H9 (cell line): ENCODE data around the gene ABCG4. TPM values are rescaled to one million over a fixed set of nuclear protein-coding genes. Genes with fewer than 3 reads are reported as not detected.

ENCODE experiments used
- DNase-seq: peaks from one replicate; pipeline ENCODE4 v3.0.0-alpha.2; 2017
- H2AFZ ChIP-seq: one replicate; pipeline ENCODE4 v1.6.1; 2013; ENCODE audit warnings: mild to moderate bottlenecking, low read length, control low read depth, moderate library complexity
- H2AK5ac ChIP-seq: 2 replicates; pipeline ENCODE4 v1.6.1; 2013; ENCODE audit warnings: low read length, control low read depth, mixed read lengths; ENCODE audit not compliant: insufficient read length
- H2BK120ac ChIP-seq: one replicate; pipeline ENCODE4 v1.6.1; 2013; ENCODE audit warnings: low read depth, mild to moderate bottlenecking, low read length, control low read depth, inconsistent platforms; ENCODE audit not compliant: poor library complexity, severe bottlenecking
- H2BK12ac ChIP-seq: 2 replicates; pipeline ENCODE4 v1.6.1; 2013; ENCODE audit warnings: low read length, control low read depth, mixed read lengths, low read depth; ENCODE audit not compliant: insufficient read length
- H2BK15ac ChIP-seq: 2 replicates; pipeline ENCODE4 v1.6.1; 2013; ENCODE audit warnings: low read depth, low read length, control low read depth
- H2BK20ac ChIP-seq: one replicate; pipeline ENCODE4 v1.6.1; 2013; ENCODE audit warnings: low read depth, mild to moderate bottlenecking, low read length, control low read depth, inconsistent platforms; ENCODE audit not compliant: poor library complexity, severe bottlenecking
- H2BK5ac ChIP-seq: 2 replicates; pipeline ENCODE4 v1.6.1; 2013; ENCODE audit warnings: low read length, control low read depth, mixed read lengths; ENCODE audit not compliant: insufficient read length
- H3K14ac ChIP-seq: 2 replicates; pipeline ENCODE4 v1.6.1; 2013; ENCODE audit warnings: low read length, control low read depth; ENCODE audit not compliant: insufficient read depth
- H3K18ac ChIP-seq: 2 replicates; pipeline ENCODE4 v1.6.1; 2013; ENCODE audit warnings: low read depth, mild to moderate bottlenecking, mixed read lengths, low read length, control low read depth; ENCODE audit not compliant: insufficient read length
- H3K23ac ChIP-seq: 2 replicates; pipeline ENCODE4 v1.6.1; 2013; ENCODE audit warnings: low read length, control low read depth, mixed read lengths, low read depth; ENCODE audit not compliant: insufficient read length
- H3K23me2 ChIP-seq: 2 replicates; pipeline ENCODE4 v1.6.1; 2013; ENCODE audit warnings: low read depth, mild to moderate bottlenecking, mixed read lengths, low read length, control low read depth; ENCODE audit not compliant: insufficient read length, poor library complexity, severe bottlenecking
- H3K27ac ChIP-seq: 2 replicates; pipeline ENCODE4 v1.5.1; 2013; ENCODE audit warnings: low read length, control low read depth, mixed read lengths, low read depth; ENCODE audit not compliant: insufficient read length
- H3K27me3 ChIP-seq: 2 replicates; pipeline ENCODE4 v1.6.1; 2013; ENCODE audit warnings: low read length, control low read depth, inconsistent platforms; ENCODE audit not compliant: insufficient read depth
- H3K4ac ChIP-seq: 2 replicates; pipeline ENCODE4 v1.6.1; 2013; ENCODE audit warnings: low read depth, mild to moderate bottlenecking, control low read depth, inconsistent platforms, low read length, moderate library complexity
- H3K4me1 ChIP-seq: 2 replicates; pipeline ENCODE4 v1.6.1; 2013; ENCODE audit warnings: low read length, control low read depth, inconsistent platforms; ENCODE audit not compliant: insufficient read depth
- H3K4me2 ChIP-seq: 2 replicates; pipeline ENCODE4 v1.6.1; 2013; ENCODE audit warnings: low read length, control low read depth, mixed read lengths; ENCODE audit not compliant: insufficient read length, insufficient read depth
- H3K56ac ChIP-seq: 2 replicates; pipeline ENCODE4 v1.6.1; 2013; ENCODE audit warnings: low read depth, mild to moderate bottlenecking, mixed read lengths, low read length, control low read depth; ENCODE audit not compliant: insufficient read length
- H3K79me1 ChIP-seq: 2 replicates; pipeline ENCODE4 v1.6.1; 2013; ENCODE audit warnings: low read depth, mild to moderate bottlenecking, moderate library complexity, low read length, control low read depth, inconsistent platforms; ENCODE audit not compliant: insufficient read depth, poor library complexity, severe bottlenecking
- H3K79me2 ChIP-seq: 2 replicates; pipeline ENCODE4 v1.6.1; 2013; ENCODE audit warnings: low read length, control low read depth, inconsistent platforms; ENCODE audit not compliant: insufficient read depth
- H3K9ac ChIP-seq: 2 replicates; pipeline ENCODE4 v1.6.1; 2013; ENCODE audit warnings: low read length, control low read depth, mixed read lengths; ENCODE audit not compliant: insufficient read length; ENCODE audit errors: extremely low read depth
- H3K9me3 ChIP-seq: one replicate; pipeline ENCODE4 v1.6.1; 2013; ENCODE audit warnings: low read depth, low read length, inconsistent platforms; ENCODE audit not compliant: control insufficient read depth
- H3T11ph ChIP-seq: one replicate; pipeline ENCODE4 v1.6.1; 2013; ENCODE audit warnings: mild to moderate bottlenecking, low read length, control low read depth, inconsistent platforms
- H4K20me1 ChIP-seq: one replicate; pipeline ENCODE4 v1.6.1; 2013; ENCODE audit not compliant: control insufficient read depth, insufficient read length, insufficient read depth
- H4K5ac ChIP-seq: 2 replicates; pipeline ENCODE4 v1.6.1; 2013; ENCODE audit warnings: low read depth, mild to moderate bottlenecking, mixed read lengths, low read length, control low read depth; ENCODE audit not compliant: insufficient read length
- H4K8ac ChIP-seq: replicated peaks from 2 replicates; pipeline ENCODE4 v1.6.1; 2013; ENCODE audit warnings: low read length, control low read depth, mixed read lengths, low read depth; ENCODE audit not compliant: insufficient read length
- H4K91ac ChIP-seq: 2 replicates; pipeline ENCODE4 v1.6.1; 2013; ENCODE audit warnings: low read depth, mild to moderate bottlenecking, moderate library complexity, mixed read lengths, low read length, control low read depth; ENCODE audit not compliant: insufficient read length
- H3K27ac Mint-ChIP-seq, 3 experiments: 2 replicates in 2 of 3; 3 replicates in 1 of 3; pipeline ENCODE4 v1.8.0; 2020 to 2021; ENCODE audit warnings: mixed read lengths in 3 of 3, mild to moderate bottlenecking in 1 of 3, moderate library complexity in 1 of 3
- H3K27me3 Mint-ChIP-seq: 2 replicates; pipeline ENCODE4 v1.8.0; 2021; ENCODE audit warnings: low read depth, mild to moderate bottlenecking, moderate library complexity, mixed read lengths
- H3K36me3 Mint-ChIP-seq, 3 experiments: 2 replicates in 2 of 3; 3 replicates in 1 of 3; pipeline ENCODE4 v1.8.0; 2020 to 2021; ENCODE audit warnings: low read depth in 3 of 3, mixed read lengths in 3 of 3; ENCODE audit not compliant: insufficient read depth in 1 of 3
- H3K4me1 Mint-ChIP-seq, 2 experiments: 2 replicates each; pipeline ENCODE4 v1.8.0; 2020; ENCODE audit warnings: mixed read lengths in 2 of 2
- H3K4me3 Mint-ChIP-seq, 2 experiments: 2 replicates in 1 of 2; 3 replicates in 1 of 2; pipeline ENCODE4 v1.8.0; 2020 to 2021; ENCODE audit warnings: mild to moderate bottlenecking in 2 of 2, mixed read lengths in 2 of 2, moderate library complexity in 1 of 2
- H3K9me3 Mint-ChIP-seq, 2 experiments: 2 replicates in 1 of 2; 3 replicates in 1 of 2; pipeline ENCODE4 v1.8.0; 2020; ENCODE audit warnings: mild to moderate bottlenecking in 2 of 2, mixed read lengths in 2 of 2, moderate library complexity in 1 of 2
- WGBS: extraction: QIAGEN DNeasy Blood & Tissue Kit; methylation state at CpG from one replicate; pipeline ENCODE4 v1.1.7; 2013; ENCODE audit warnings: missing lambda C conversion rate, low lambda C conversion rate, mixed read lengths; ENCODE audit not compliant: insufficient read length; ENCODE audit errors: extremely low coverage; 5-methylcytosine and 5-hydroxymethylcytosine counted together
- total RNA-seq: library from RNA; stranded (reverse); gene quantifications from 2 replicates; pipeline ENCODE4 v1.2.1, GENCODE V29; 2021
- TF ChIP-seq, protein P1 (sequence below): fragments of 200-600 bp; sonication (generic); conservative IDR thresholded peaks from 3 replicates; pipeline ENCODE4 v1.8.0; 2021; ENCODE audit warnings: antibody characterized with exemption, mild to moderate bottlenecking

ABCG4 gene
- total RNA-seq, 1 experiment from 2014 or later = 1.2 TPM

DNA sequence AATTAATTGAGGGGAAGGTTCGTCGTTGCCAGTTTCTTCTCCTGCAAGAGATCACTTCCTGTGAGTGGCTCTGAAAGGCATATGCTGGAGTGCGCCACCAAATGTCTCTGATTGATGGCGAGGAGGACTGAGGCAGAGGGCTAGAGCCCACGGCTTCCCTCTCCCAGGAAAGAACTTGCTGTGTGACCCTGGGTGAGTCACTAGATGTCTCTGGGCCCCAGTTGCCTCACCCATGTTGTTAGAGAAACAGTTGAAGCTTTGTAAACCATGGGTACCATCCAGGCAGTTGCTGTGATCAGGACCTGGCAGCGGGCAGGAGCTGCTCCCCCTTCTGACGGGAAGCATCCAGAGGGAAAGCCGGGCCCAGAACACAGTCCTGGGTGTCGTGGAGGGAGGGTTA, 3.2 kb downstream of the ABCG4 start:
- Mint-ChIP-seq H3K9me3 (no peaks in the 10 kb centered on the region), H3K27ac (peak overlapping the region in 1 of 3 experiments; percentile 48; a peak in 1 of 7 replicates), H3K36me3 (no peaks in the 10 kb centered on the region; a peak in 2 of 7 replicates), H3K4me1 (peaks cover 19 to 29% of the 10 kb centered on the region in 2 experiments), H3K4me3 (no peak overlapping the region), H3K27me3 (peaks cover 70% of the 10 kb centered on the region)
- Histone ChIP-seq H3K23me2 (peaks cover 16% of the 10 kb centered on the region), H3K4me1 (no peaks in the 10 kb centered on the region; the same call in 1 of the 2 replicates), H3K23ac (no peak overlapping the region), H2AK5ac (no peak overlapping the region), H3K9me3 (no peaks in the 10 kb centered on the region), H3K18ac (no peak overlapping the region), H3T11ph (no peak overlapping the region), H2BK120ac (no peak overlapping the region), H4K5ac (no peak overlapping the region), H2BK5ac (no peak overlapping the region), H2BK12ac (no peak overlapping the region), H3K79me2 (no peaks in the 10 kb centered on the region), H4K20me1 (no peaks in the 10 kb centered on the region), H3K4ac (no peak overlapping the region), H4K8ac (no peak overlapping the region), H4K91ac (no peak overlapping the region), H3K56ac (no peak overlapping the region), H2BK15ac (no peak overlapping the region), H3K27me3 (peaks cover 18% of the 10 kb centered on the region), H2AFZ (no peak overlapping the region), H3K14ac (no peak overlapping the region), H3K4me2 (no peak overlapping the region), H3K79me1 (no peaks in the 10 kb centered on the region), H3K9ac (no peak overlapping the region), H2BK20ac (no peak overlapping the region), H3K27ac (no peak overlapping the region)
- no peak for DNase-seq
- TF ChIP-seq, protein P1, sequence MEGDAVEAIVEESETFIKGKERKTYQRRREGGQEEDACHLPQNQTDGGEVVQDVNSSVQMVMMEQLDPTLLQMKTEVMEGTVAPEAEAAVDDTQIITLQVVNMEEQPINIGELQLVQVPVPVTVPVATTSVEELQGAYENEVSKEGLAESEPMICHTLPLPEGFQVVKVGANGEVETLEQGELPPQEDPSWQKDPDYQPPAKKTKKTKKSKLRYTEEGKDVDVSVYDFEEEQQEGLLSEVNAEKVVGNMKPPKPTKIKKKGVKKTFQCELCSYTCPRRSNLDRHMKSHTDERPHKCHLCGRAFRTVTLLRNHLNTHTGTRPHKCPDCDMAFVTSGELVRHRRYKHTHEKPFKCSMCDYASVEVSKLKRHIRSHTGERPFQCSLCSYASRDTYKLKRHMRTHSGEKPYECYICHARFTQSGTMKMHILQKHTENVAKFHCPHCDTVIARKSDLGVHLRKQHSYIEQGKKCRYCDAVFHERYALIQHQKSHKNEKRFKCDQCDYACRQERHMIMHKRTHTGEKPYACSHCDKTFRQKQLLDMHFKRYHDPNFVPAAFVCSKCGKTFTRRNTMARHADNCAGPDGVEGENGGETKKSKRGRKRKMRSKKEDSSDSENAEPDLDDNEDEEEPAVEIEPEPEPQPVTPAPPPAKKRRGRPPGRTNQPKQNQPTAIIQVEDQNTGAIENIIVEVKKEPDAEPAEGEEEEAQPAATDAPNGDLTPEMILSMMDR = 0 out of 3 replicates have a peak, but pooled peaks have one; percentile 6
- no CpG with 5 or more reads among the region's 9 CpGs for WGBS
